Vein endothelial cell (primary cell): ENCODE measurements around the gene LSM4. TPM values are rescaled to one million over a fixed set of nuclear protein-coding genes. Genes with fewer than 3 reads are reported as not detected.

Experiments used
- small RNA-seq: library from RNA; depleted of rRNA; stranded (forward); fragments of <200 nt; gene quantifications from one replicate; pipeline ENCODE3, GENCODE V24; 2012
- total RNA-seq: library from RNA; depleted of rRNA; stranded (reverse); fragments of >200 nt; gene quantifications from 2 replicates; pipeline ENCODE4 v1.2.3, GENCODE V29; 2012

The LSM4 gene
- 120 and 135 TPM in 2 replicates for total RNA-seq

DNA sequence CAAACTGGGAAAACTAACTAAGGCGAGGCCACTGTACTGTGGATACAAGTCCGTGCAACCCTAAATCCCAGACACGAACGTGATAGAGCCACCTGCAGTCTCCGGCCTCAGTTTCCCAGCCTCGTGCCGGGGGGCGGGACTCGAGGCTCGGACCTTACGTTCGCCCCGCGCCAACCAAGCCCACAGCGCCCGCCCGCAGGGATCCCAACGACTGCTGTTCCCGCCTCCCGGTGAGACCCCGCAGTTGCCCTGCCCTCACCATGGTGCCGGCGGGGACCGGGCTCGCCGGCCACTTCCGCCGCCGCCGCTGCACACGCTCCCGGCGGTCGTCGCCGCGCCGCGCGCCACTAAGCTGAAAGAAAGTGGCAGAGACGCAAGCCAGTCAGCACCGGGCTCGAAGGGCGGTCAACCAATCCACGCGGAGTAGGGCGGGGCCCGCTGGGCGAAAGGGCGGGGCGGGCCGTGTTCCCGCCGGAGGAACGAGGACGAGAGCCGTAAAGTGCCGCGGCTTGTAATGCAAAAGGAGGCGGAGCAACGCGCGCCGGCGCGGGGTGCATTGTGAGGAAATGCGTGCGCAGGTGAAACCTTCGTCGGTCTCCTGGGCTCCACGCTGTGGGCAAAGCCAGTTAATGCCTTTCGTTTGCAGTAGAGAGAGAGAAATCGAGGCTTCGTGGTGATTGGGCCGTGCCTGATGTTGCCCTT is at the start of gene LSM4:
LSM4 (minus strand) TSS at position 318 of the 702 bp plus-strand sequence; CDS start at position 262, 56 bp downstream.

DNA sequence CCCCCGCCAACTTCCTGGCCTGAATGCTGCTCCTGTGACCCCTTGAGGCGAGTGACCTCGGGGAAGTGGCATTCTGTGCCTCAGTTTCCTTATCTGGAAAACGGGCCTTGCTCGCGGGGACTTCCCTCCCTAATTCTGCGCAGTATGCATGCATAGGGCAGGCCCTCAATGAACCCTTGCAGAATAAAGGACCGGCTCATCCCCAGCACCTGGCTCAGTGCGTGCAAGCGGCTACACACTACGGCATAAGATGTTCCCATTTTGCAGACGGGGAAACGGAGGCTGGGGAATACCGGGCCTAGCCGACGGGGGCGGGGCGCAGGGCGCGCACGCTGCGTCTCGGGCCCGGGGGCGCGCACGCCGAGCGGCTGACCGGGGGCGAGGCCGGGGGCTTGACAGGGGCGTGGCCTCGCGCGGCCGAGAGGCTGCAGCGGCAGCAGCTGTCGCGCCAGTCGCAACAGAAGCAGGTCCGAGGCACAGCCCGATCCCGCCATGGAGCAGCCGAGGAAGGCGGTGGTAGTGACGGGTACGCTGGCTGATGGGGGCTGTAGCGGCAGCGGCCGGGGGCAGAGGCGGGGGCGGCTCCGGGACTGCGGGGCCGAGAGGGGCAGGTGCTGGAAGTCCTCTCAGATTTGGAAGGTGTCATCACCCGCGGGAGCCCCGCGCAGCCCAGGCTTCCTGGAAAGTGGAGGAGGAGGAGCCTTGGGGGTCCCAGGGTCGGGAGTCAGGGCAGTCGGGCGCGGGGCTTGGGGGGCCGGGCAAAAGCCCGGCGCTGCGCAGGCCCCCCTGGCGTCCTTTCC is 17.5 kb upstream of the LSM4 start, which contains the start of gene PGPEP1:
PGPEP1 (plus strand) TSS at position 409 of the 800 bp plus-strand sequence; CDS start at position 493, 84 bp downstream.

DNA sequence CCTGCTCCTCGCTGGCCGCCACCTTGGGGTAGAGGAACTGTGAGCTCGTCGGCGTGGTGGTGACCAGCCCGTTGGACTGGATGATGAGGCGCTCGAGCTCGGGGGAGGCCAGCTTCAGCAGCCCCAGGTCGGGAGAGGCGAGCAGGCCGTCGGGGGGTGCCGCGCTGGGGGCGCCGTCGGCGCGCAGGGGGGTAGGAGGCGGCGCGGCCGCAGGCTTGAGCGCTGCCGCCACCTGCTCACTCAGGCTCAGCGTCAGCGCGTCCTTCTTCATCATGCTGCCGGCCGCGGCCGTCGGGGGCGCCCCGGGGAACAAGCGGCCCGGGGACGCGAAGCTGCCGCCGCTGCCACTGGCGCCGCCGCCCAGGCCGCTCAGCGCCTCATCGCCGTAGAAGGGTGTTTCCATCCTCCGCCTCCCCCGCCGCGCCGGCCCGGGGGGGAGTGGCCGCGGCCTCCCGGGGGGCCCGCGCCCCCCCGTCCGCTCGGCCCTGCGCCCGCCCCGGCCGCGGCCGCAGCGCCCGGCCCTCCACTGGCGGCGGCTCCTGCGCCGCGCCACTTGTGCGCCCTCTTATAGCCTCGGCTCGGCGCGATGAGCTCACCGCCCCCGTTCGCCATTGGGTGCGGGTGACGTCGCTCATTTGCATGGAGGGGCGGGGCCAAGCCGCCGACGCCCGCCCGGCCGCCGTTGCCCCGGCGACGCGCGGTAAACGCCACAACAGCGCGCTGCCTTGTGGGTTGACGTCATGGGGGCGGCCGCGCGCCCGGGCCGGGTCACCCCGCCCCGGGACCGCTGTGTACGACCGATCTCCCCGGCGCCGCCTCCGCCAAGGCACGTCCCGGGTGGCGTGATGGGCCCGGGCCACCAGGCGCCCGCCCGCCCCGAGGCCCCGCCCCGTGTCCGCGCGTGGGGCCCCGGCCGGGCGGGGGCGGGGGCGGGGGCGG is 41.5 kb downstream of the LSM4 start, which contains the start of gene JUND:
JUND (minus strand) TSS at position 541 of the 939 bp plus-strand sequence; CDS start at position 403, 138 bp downstream.

GRCh38 chr19:18274219-18274780 is 48.6 kb downstream of the LSM4 start, which contains the start of gene IQCN:
Gene IQCN (minus strand): TSS chr19:18274452. CDS start chr19:18269478, 4,974 bp downstream.

Small RNAs within 50 kb of the gene (small RNA-seq; reads per million reads assigned to genes)
- gene MIR3188 (not detected), gene RN7SL513P (not detected), gene RPL39P38 (not detected)

Other genes with a start within 250 kb of the LSM4 start
- 0.10 TPM in 1 of 2 replicates, not detected in the other for gene IL12RB1, start 236.1 kb downstream of the LSM4 start, total RNA-seq
- 2.0 and 2.8 TPM in 2 replicates for gene MAST3, start 225.3 kb downstream of the LSM4 start, total RNA-seq
- gene PIK3R2, start 169.9 kb downstream of the LSM4 start, total RNA-seq, result 10.8 and 11.1 TPM in 2 replicates
- gene IFI30, start 149.3 kb downstream of the LSM4 start, total RNA-seq, result 0.48 TPM in 1 of 2 replicates, not detected in the other
- 12.1 and 12.7 TPM in 2 replicates for gene MPV17L2, start 129.9 kb downstream of the LSM4 start, total RNA-seq
- 0.65 and 0.67 TPM in 2 replicates for gene RAB3A, start 119.0 kb downstream of the LSM4 start, total RNA-seq
- 0.33 TPM in 1 of 2 replicates, not detected in the other for gene PDE4C, start 96.6 kb downstream of the LSM4 start, total RNA-seq
- 0.29 and 0.33 TPM in 2 replicates for gene IQCN, start 48.6 kb downstream of the LSM4 start, total RNA-seq
- gene JUND, start 41.5 kb downstream of the LSM4 start, total RNA-seq, result 91.6 and 136 TPM in 2 replicates
- gene PGPEP1, start 17.5 kb upstream of the LSM4 start, total RNA-seq, result 19.3 and 21.9 TPM in 2 replicates
- 87.0 and 159 TPM in 2 replicates for gene GDF15, start 63.1 kb upstream of the LSM4 start, total RNA-seq
- gene LRRC25, start 74.5 kb upstream of the LSM4 start, total RNA-seq, result not detected in 2 replicates
- gene SSBP4, start 96.3 kb upstream of the LSM4 start, total RNA-seq, result 93.7 and 138 TPM in 2 replicates
- gene ISYNA1, start 115.1 kb upstream of the LSM4 start, total RNA-seq, result 26.7 and 47.4 TPM in 2 replicates
- gene ELL, start 199.0 kb upstream of the LSM4 start, total RNA-seq, result 18.0 and 19.9 TPM in 2 replicates
- 150 and 249 TPM in 2 replicates for gene FKBP8, start 220.5 kb upstream of the LSM4 start, total RNA-seq
- 123 and 137 TPM in 2 replicates for gene KXD1, start 234.8 kb upstream of the LSM4 start, total RNA-seq
- 813 and 914 TPM in 2 replicates for gene UBA52, start 248.8 kb upstream of the LSM4 start, total RNA-seq